Adrenal gland (tissue), 12 donors: Measurements from ENCODE around the gene FEM1B. TPM values are rescaled to one million over a fixed set of nuclear protein-coding genes. Genes with fewer than 3 reads are reported as not detected.

Experiments
- DNase-seq, 7 donors: peaks; one replicate each; pipeline ENCODE4 v3.0.0-alpha.2; 2019 to 2020
- H3K27ac ChIP-seq, 5 donors: fragments of 200-600 bp; sonication (generic) in 4 of 5; 1 replicate in 3 of 5; 2 replicates in 2 of 5; pipeline versions ENCODE4 v1.5.1 to v1.8.0; 2016 to 2020; ENCODE audit warnings: mild to moderate bottlenecking in 1 of 5
- H3K27me3 ChIP-seq: fragments of 200-600 bp; 2 replicates; pipeline ENCODE4 v1.8.0; 2021
- H3K36me3 ChIP-seq, 2 donors: fragments of 200-600 bp; replicated peaks in 1 of 2; 1 replicate in 1 of 2; 2 replicates in 1 of 2; pipeline versions ENCODE4 v1.5.1 to v1.8.0; 2018 to 2022
- H3K4me1 ChIP-seq, 2 donors: fragments of 200-600 bp; replicated peaks in 1 of 2; 1 replicate in 1 of 2; 2 replicates in 1 of 2; pipeline versions ENCODE4 v1.5.1 to v1.8.0; 2018 to 2021
- H3K4me3 ChIP-seq, 4 donors: fragments of 200-600 bp; sonication (generic) in 3 of 4; one replicate each; pipeline ENCODE4 v1.5.1; 2016 to 2018
- H3K9me3 ChIP-seq, 3 donors: fragments of 200-600 bp; sonication (generic) in 1 of 3; replicated peaks in 1 of 3; 1 replicate in 2 of 3; 2 replicates in 1 of 3; pipeline versions ENCODE4 v1.5.1 to v1.8.0; 2016 to 2021
- POLR2A ChIP-seq, 2 donors: fragments of 450-650 bp; IDR thresholded peaks; one replicate each; pipeline ENCODE4 v1.6.1; 2017; ENCODE audit warnings: antibody characterized with exemption in 2 of 2, mild to moderate bottlenecking in 2 of 2, moderate library complexity in 1 of 2
- WGBS, 4 donors: extraction: QIAGEN DNeasy Blood & Tissue Kit in 2 of 4; methylation state at CpG; one replicate each; pipeline versions ENCODE4 v1.1.5 to v1.1.7; 2013 to 2017; 5-methylcytosine and 5-hydroxymethylcytosine counted together
- intact Hi-C, 2 donors: fragments of 100-400 bp; cut with DNase I; formaldehyde crosslinking; loops; one replicate each; pipeline versions ENCODE4 v1.14.1 to v1.15.0; 2022 to 2023
- polyA plus RNA-seq, 3 donors: library from polyadenylated mRNA; stranded (reverse); fragments of 200-250 nt in 2 of 3; fragments of 350-450 nt in 1 of 3; fragmentation: Illumina TruSeq in 1 of 3; extraction: RNeasy Lipid Tissue Mini Kit (QIAGEN cat#74804) in 1 of 3; gene quantifications; one replicate each; pipeline ENCODE4 v1.2.3, GENCODE V29; 2013 to 2014
- total RNA-seq, 9 donors: library from RNA; depleted of rRNA in 4 of 9; stranded (reverse); fragments of >200 nt in 4 of 9; fragments of 120-200 nt in 1 of 9; fragmentation: NEBNext Ultra II Directional in 1 of 9; extraction: Animal tissue kit (Norgen Biotek cat#: 25700) in 1 of 9; gene quantifications; one replicate each; pipeline versions ENCODE4 v1.1.0 to v1.2.4, GENCODE V29; 2013 to 2023
- TF ChIP-seq, protein P1 (sequence below), 6 experiments: fragments of 450-650 bp in 4 of 6; fragments of 200-600 bp in 2 of 6; sonication (generic) in 1 of 6; IDR thresholded peaks; 1 replicate in 5 of 6; 2 replicates in 1 of 6; pipeline versions ENCODE4 v1.5.1 to v1.8.0; 2016 to 2021; ENCODE audit warnings: antibody characterized with exemption in 6 of 6, mild to moderate bottlenecking in 2 of 6, moderate library complexity in 1 of 6
- donor health status: healthy with polysubstance abuse.
- donor health status: Bipolar disorder and iron deficiency.
- donor health status: DM: yes; HTN: yes; CAD: no.
- donor health status: DM: no; HTN: no; CAD: no.
- donor health status: DM: no; HTN: no; CAD: no.
- donor health status: DM: yes; HTN: yes; CAD: no.

Gene FEM1B
- total and polyA plus RNA-seq, 12 donors, result 7.0 to 61.5 (median 42.7) TPM

DNA sequence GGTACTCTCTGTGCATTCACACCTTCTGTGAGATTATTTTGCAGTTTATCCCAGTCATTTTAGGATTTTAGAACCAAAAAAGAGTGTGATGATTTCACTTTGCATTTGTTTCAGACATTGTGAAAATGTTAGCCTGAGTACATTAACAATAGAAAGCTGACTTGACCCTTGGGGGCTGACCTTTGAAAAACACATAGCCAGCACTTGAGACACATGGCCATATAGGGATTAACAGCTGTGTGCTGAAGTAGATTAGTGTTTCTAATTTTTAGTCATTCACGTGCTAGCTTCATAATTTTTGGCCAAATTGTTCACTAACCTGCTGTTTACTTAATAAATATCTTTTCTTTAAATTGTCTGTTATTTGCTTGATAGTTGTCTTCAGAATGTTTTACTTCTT is 3.5 kb downstream of the FEM1B start:
- no peaks in the 10 kb centered on the region for H3K9me3 ChIP-seq
- peaks cover 0 to 8% of the 10 kb centered on the region in 2 donors for H3K36me3 ChIP-seq
- H3K4me1 ChIP-seq, result peaks cover 33 to 77% of the 10 kb centered on the region in 2 donors
- peak overlapping the region in 4 of 5 donors; percentile 11 to 98 (median 20) for H3K27ac ChIP-seq
- H3K4me3 ChIP-seq, result peak overlapping the region in 1 of 4 donors; percentile 80
- WGBS, 4 donors, result 22 to 33% (median 30%) methylated on average over 1 of the region's 1 CpG
- no peak for DNase-seq
- TF ChIP-seq POLR2A (IDR thresholded peaks at IDR 0.05), result no peak
- TF ChIP-seq, protein P1, sequence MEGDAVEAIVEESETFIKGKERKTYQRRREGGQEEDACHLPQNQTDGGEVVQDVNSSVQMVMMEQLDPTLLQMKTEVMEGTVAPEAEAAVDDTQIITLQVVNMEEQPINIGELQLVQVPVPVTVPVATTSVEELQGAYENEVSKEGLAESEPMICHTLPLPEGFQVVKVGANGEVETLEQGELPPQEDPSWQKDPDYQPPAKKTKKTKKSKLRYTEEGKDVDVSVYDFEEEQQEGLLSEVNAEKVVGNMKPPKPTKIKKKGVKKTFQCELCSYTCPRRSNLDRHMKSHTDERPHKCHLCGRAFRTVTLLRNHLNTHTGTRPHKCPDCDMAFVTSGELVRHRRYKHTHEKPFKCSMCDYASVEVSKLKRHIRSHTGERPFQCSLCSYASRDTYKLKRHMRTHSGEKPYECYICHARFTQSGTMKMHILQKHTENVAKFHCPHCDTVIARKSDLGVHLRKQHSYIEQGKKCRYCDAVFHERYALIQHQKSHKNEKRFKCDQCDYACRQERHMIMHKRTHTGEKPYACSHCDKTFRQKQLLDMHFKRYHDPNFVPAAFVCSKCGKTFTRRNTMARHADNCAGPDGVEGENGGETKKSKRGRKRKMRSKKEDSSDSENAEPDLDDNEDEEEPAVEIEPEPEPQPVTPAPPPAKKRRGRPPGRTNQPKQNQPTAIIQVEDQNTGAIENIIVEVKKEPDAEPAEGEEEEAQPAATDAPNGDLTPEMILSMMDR (IDR thresholded peaks at IDR 0.05), result no peak
- H3K27me3 ChIP-seq, result no peaks in the 10 kb centered on the region
- intact Hi-C loops, result no loop called here

GRCh38 chr15:68283401-68283800 is 5.9 kb downstream of the FEM1B start:
- intact Hi-C loops, result no loop called here
- no peak for DNase-seq
- no peaks in the 10 kb centered on the region for H3K27me3 ChIP-seq
- H3K9me3 ChIP-seq, result no peaks in the 10 kb centered on the region
- TF ChIP-seq, protein P1 (IDR thresholded peaks at IDR 0.05), result no peak
- TF ChIP-seq POLR2A (IDR thresholded peaks at IDR 0.05), result no peak
- H3K36me3 ChIP-seq, result peaks cover 0 to 8% of the 10 kb centered on the region in 2 donors
- peaks cover 33 to 79% of the 10 kb centered on the region in 2 donors for H3K4me1 ChIP-seq
- H3K4me3 ChIP-seq, result no peak overlapping the region
- 73 to 92% (median 82%) methylated on average over 2 of the region's 2 CpGs for WGBS, 4 donors
- H3K27ac ChIP-seq, result peak overlapping the region in 1 of 5 donors; percentile 98

- Histone ChIP-seq H3K9me3 (no peaks in the 10 kb centered on the region), H3K4me3 (no peak overlapping the region), H3K4me1 (peaks cover 25 to 77% of the 10 kb centered on the region in 2 donors), H3K27me3 (no peaks in the 10 kb centered on the region), H3K27ac (no peak overlapping the region), H3K36me3 (peaks cover 0 to 11% of the 10 kb centered on the region in 2 donors)
- intact Hi-C loops, result no loop called here
- no peak for DNase-seq
- TF ChIP-seq POLR2A (IDR thresholded peaks at IDR 0.05), result no peak
- TF ChIP-seq, protein P1 (IDR thresholded peaks at IDR 0.05), result no peak
- WGBS, 4 donors, result 84 to 90% (median 88%) methylated on average over 7 of the region's 7 CpGs
Observed at GRCh38 chr15:68284616-68285258, 7.2 kb downstream of the FEM1B start.

DNA sequence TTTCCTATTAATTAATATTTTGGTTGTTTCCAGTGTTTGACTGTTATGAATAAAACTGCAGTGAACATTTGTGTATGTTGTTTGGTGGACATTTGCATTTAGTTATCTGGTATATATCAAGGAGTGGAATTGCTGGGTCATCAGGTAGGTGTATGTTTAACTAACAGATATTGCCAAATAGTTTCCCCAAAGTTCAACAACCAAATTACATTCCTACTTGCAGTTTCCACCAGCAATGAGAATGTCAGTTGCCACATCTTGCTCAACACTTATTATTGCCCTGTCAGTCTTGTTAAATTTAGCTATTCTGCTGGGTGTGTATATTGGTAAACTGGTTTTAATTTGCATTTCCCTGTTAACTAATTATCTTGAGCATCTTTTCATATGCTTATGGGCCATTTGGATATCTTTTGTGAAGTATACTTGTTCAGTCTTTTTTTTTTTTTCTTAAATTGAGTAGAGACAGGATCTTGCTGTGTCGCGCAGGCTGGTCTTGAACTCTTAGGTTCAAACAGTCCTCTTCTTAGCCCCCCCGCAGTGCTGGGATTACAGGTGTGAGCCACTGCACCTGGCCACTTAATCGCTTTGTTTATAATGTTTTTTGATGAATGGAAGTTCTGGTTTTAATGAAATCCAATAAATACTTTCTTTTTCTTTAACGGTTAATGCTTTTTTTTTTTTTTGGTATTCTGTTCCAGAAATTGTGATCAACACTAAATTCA is 7.9 kb downstream of the FEM1B start:
- peaks cover 18 to 70% of the 10 kb centered on the region in 2 donors for H3K4me1 ChIP-seq
- no peak for DNase-seq
- 88 to 93% (median 91%) methylated on average over 5 of the region's 5 CpGs for WGBS, 4 donors
- intact Hi-C loops, result no loop called here
- H3K27ac ChIP-seq, result no peak overlapping the region
- H3K27me3 ChIP-seq, result no peaks in the 10 kb centered on the region
- no peak overlapping the region for H3K4me3 ChIP-seq
- no peaks in the 10 kb centered on the region for H3K9me3 ChIP-seq
- no peak for TF ChIP-seq POLR2A (IDR thresholded peaks at IDR 0.05)
- TF ChIP-seq, protein P1 (IDR thresholded peaks at IDR 0.05), result no peak
- peaks cover 0 to 18% of the 10 kb centered on the region in 2 donors for H3K36me3 ChIP-seq
